T-helper 1 cell treated with Interleukin-12 subunit alpha and Interleukin-12 subunit beta and Interleukin-4 antibody, amounts not matched to agents 30 ng/mL and 1 ng/mL, for 36 hours (primary cell): ENCODE data around the gene FGF12. TPM values are rescaled to one million over a fixed set of nuclear protein-coding genes. Genes with fewer than 3 reads are reported as not detected.
"Not testable (repeated sequence)": the region's sequence is repeated elsewhere in the genome, so short reads cannot be mapped to it uniquely, and the experiment has no call there.

ENCODE experiments used
- intact Hi-C: fragments of 100-400 bp; cut with micrococcal nuclease; formaldehyde crosslinking; loops from one replicate; pipeline ENCODE4 v1.15.1; 2024
- total RNA-seq: library from RNA; stranded (reverse); gene quantifications from 2 replicates; pipeline ENCODE4 v1.2.3, GENCODE V29; 2022

FGF12 gene
- total RNA-seq, 1 donor from 2014 or later: 0.56 TPM

GRCh38 chr3:192597506-192597905, 129.8 kb downstream of the FGF12 start:
- intact Hi-C loops: no loop called here

GRCh38 chr3:192578729-192579128, 148.6 kb downstream of the FGF12 start:
- intact Hi-C loops: no loop called here

- intact Hi-C loops: no loop called here
Measured at GRCh38 chr3:192577811-192578210, 149.5 kb downstream of the FGF12 start.

- intact Hi-C loops: no loop called here
Measured at GRCh38 chr3:192577271-192577670, 150.1 kb downstream of the FGF12 start.

- intact Hi-C loops: not testable (repeated sequence)
Measured at GRCh38 chr3:192576704-192577103, 150.6 kb downstream of the FGF12 start.

GRCh38 chr3:192575879-192576506, 151.3 kb downstream of the FGF12 start:
- intact Hi-C loops: no loop called here

- intact Hi-C loops: no loop called here
Measured at GRCh38 chr3:192573240-192573639, 154.1 kb downstream of the FGF12 start.

- intact Hi-C loops: no loop called here
Measured at GRCh38 chr3:192570821-192571791, 156.2 kb downstream of the FGF12 start.

- intact Hi-C loops: no loop called here
Measured at GRCh38 chr3:192570315-192570714, 157.0 kb downstream of the FGF12 start.

GRCh38 chr3:192566706-192567290, 160.5 kb downstream of the FGF12 start:
- intact Hi-C loops: loop anchor here (1.0 to 10.0 kb wide), 8 partner anchors 99 to 1776 kb away; no protein-coding TSS in a partner anchor

- intact Hi-C loops: loop anchor here (5.0 to 10.0 kb wide), 3 partner anchors 253 to 1778 kb away; no protein-coding TSS in a partner anchor
Measured at GRCh38 chr3:192564611-192565010, 162.7 kb downstream of the FGF12 start.

GRCh38 chr3:192563417-192563816, 163.9 kb downstream of the FGF12 start:
- intact Hi-C loops: loop anchor here (10.0 kb wide), 1 partner anchor 1751 kb away; no protein-coding TSS in a partner anchor

GRCh38 chr3:192553707-192554106, 173.6 kb downstream of the FGF12 start:
- intact Hi-C loops: no loop called here

GRCh38 chr3:192550356-192550755, 177.0 kb downstream of the FGF12 start:
- intact Hi-C loops: no loop called here

- intact Hi-C loops: no loop called here
Measured at GRCh38 chr3:192545333-192545732, 182.0 kb downstream of the FGF12 start.

- intact Hi-C loops: no loop called here
Measured at GRCh38 chr3:192543163-192543562, 184.2 kb downstream of the FGF12 start.

GRCh38 chr3:192516820-192517219, 210.5 kb downstream of the FGF12 start:
- intact Hi-C loops: no loop called here

- intact Hi-C loops: no loop called here
Measured at GRCh38 chr3:192515664-192516045, 211.7 kb downstream of the FGF12 start.

GRCh38 chr3:192514754-192515663, 212.3 kb downstream of the FGF12 start:
- intact Hi-C loops: no loop called here

GRCh38 chr3:192514081-192514753, 213.1 kb downstream of the FGF12 start:
- intact Hi-C loops: no loop called here
